HuH-7.5 (cell line): Measurements from ENCODE around the gene C1QTNF6.
A peak's percentile ranks its signal among the peaks of the same experiment; 100 is the strongest.
"Not testable (repeated sequence)": the region's sequence is repeated elsewhere in the genome, so short reads cannot be mapped to it uniquely, and the experiment has no call there.

Source experiments
- DNase-seq: peaks from one replicate; pipeline ENCODE4 v3.0.0; 2011; ENCODE audit warnings: low spot score

The C1QTNF6 gene

GRCh38 chr22:37187891-37188761 lies at the start of gene C1QTNF6:
C1QTNF6 (minus strand) TSS chr22:37188247; CDS start chr22:37188213, 34 bp downstream.
- DNase-seq: no peak

GRCh38 chr22:37235897-37236607 lies 48.0 kb upstream of the C1QTNF6 start:
- DNase-seq: no peak

GRCh38 chr22:37234736-37235711 lies 47.0 kb upstream of the C1QTNF6 start:
- DNase-seq: no peak

GRCh38 chr22:37233751-37234631 lies 45.9 kb upstream of the C1QTNF6 start:
- DNase-seq: no peak

- not testable (repeated sequence) for DNase-seq
Observed at GRCh38 chr22:37233371-37233750, 45.3 kb upstream of the C1QTNF6 start.

- peak; percentile 4 for DNase-seq
Observed at GRCh38 chr22:37232140-37232998, 44.3 kb upstream of the C1QTNF6 start.

GRCh38 chr22:37231406-37232139 lies 43.5 kb upstream of the C1QTNF6 start:
- no peak for DNase-seq

- no peak for DNase-seq
Observed at GRCh38 chr22:37230673-37231405, 42.8 kb upstream of the C1QTNF6 start.

- DNase-seq: no peak
Observed at GRCh38 chr22:37229805-37230672, 42.0 kb upstream of the C1QTNF6 start.

GRCh38 chr22:37229012-37229804 lies 41.2 kb upstream of the C1QTNF6 start:
- DNase-seq: no peak

GRCh38 chr22:37228106-37229011 lies 40.3 kb upstream of the C1QTNF6 start:
- DNase-seq: no peak

GRCh38 chr22:37226514-37226913 lies 38.5 kb upstream of the C1QTNF6 start:
- no peak for DNase-seq

GRCh38 chr22:37226087-37226486 lies 38.0 kb upstream of the C1QTNF6 start:
- no peak for DNase-seq

GRCh38 chr22:37225481-37225880 lies 37.4 kb upstream of the C1QTNF6 start:
- DNase-seq: no peak

- DNase-seq: no peak
Observed at GRCh38 chr22:37224757-37225420, 36.8 kb upstream of the C1QTNF6 start.
